Pericardium fibroblast (primary cell): ENCODE measurements around the gene ARF5. TPM values are rescaled to one million over a fixed set of nuclear protein-coding genes. Genes with fewer than 3 reads are reported as not detected.

ENCODE experiments used
- total RNA-seq: library from RNA; depleted of rRNA; stranded (reverse); fragments of >200 nt; gene quantifications from 2 replicates; pipeline ENCODE4 v1.2.3, GENCODE V29; 2015

The ARF5 gene
- total RNA-seq = 243 and 260 TPM in 2 replicates

GRCh38 chr7:127588019-127588696 lies at the start of gene ARF5:
ARF5 (plus strand) TSS chr7:127588411; CDS start chr7:127588499, 88 bp downstream.

GRCh38 chr7:127585044-127585953 lies 2.9 kb upstream of the ARF5 start, which contains the start of gene GCC1:
GCC1 (minus strand) TSS chr7:127585596; CDS start chr7:127585182, 414 bp downstream.

GRCh38 chr7:127618042-127618441 lies 29.8 kb downstream of the ARF5 start, which contains the start of gene PAX4:
PAX4 (minus strand) TSS chr7:127618142; CDS start chr7:127615928, 2,214 bp downstream.

Other genes with a start within 250 kb of the ARF5 start
- 10.2 and 14.2 TPM in 2 replicates for gene ZNF800, start 195.7 kb upstream of the ARF5 start, total RNA-seq
- gene GCC1, start 2.8 kb upstream of the ARF5 start, total RNA-seq = 16.5 and 19.5 TPM in 2 replicates
- 1.9 and 2.1 TPM in 2 replicates for gene FSCN3, start 5.3 kb downstream of the ARF5 start, total RNA-seq
- gene PAX4, start 29.7 kb downstream of the ARF5 start, total RNA-seq = not detected in 2 replicates
- 198 and 245 TPM in 2 replicates for gene SND1, start 63.8 kb downstream of the ARF5 start, total RNA-seq